KMS-11 (cell line): Measurements from ENCODE around the gene SUPT3H.

Source experiments
- H2AFZ ChIP-seq: fragments of 200-600 bp; sonication (generic); 2 replicates; pipeline ENCODE4 v1.6.1; 2016; ENCODE audit warnings: antibody characterized with exemption, mixed run types, low read depth
- H3K27ac ChIP-seq: fragments of 200-600 bp; sonication (generic); 2 replicates; pipeline ENCODE4 v1.6.1; 2016; ENCODE audit warnings: mild to moderate bottlenecking, mixed run types
- H3K27me3 ChIP-seq: fragments of 200-600 bp; sonication (generic); 2 replicates; pipeline ENCODE4 v1.6.1; 2017; ENCODE audit warnings: mild to moderate bottlenecking, low read depth, mixed run types, moderate library complexity; ENCODE audit not compliant: insufficient read depth
- H3K36me3 ChIP-seq: fragments of 200-600 bp; sonication (generic); 2 replicates; pipeline ENCODE4 v1.6.1; 2017; ENCODE audit warnings: mild to moderate bottlenecking, mixed run types; ENCODE audit not compliant: insufficient read depth
- H3K4me1 ChIP-seq: fragments of 200-600 bp; sonication (generic); 2 replicates; pipeline ENCODE4 v1.6.1; 2016; ENCODE audit warnings: mild to moderate bottlenecking, low read depth, mixed run types; ENCODE audit not compliant: poor library complexity, severe bottlenecking
- H3K4me2 ChIP-seq: fragments of 200-600 bp; sonication (generic); 2 replicates; pipeline ENCODE4 v1.7.0; 2016; ENCODE audit warnings: mild to moderate bottlenecking, mixed run types
- H3K4me3 ChIP-seq: fragments of 200-600 bp; sonication (generic); IDR thresholded peaks from 2 replicates; pipeline ENCODE4 v1.6.1; 2017; ENCODE audit warnings: low read depth, low read length, mixed read lengths; ENCODE audit not compliant: insufficient read depth
- H3K79me2 ChIP-seq: fragments of 200-600 bp; sonication (generic); 2 replicates; pipeline ENCODE4 v1.6.1; 2016; ENCODE audit warnings: low read depth, mixed run types; ENCODE audit not compliant: insufficient read depth
- H3K9ac ChIP-seq: fragments of 200-600 bp; sonication (generic); 2 replicates; pipeline ENCODE4 v1.6.1; 2016; ENCODE audit warnings: mild to moderate bottlenecking, mixed run types
- H4K20me1 ChIP-seq: fragments of 200-600 bp; sonication (generic); 2 replicates; pipeline ENCODE4 v1.6.1; 2016; ENCODE audit warnings: mild to moderate bottlenecking, mixed run types; ENCODE audit not compliant: insufficient read depth
- CTCF ChIP-seq: fragments of 200-600 bp; sonication (generic); conservative IDR thresholded peaks from 2 replicates; pipeline ENCODE4 v1.6.1; 2017; ENCODE audit warnings: low read depth, mild to moderate bottlenecking, antibody characterized with exemption, low read length, moderate library complexity, mixed read lengths

SUPT3H gene

GRCh38 chr6:45086360-45087084 lies 291.2 kb downstream of the SUPT3H start:
- H2AFZ ChIP-seq, result no peak overlapping the region
- H3K9ac ChIP-seq, result no peak overlapping the region
- H3K4me3 ChIP-seq, result no peak overlapping the region
- no peaks in the 10 kb centered on the region for H4K20me1 ChIP-seq
- H3K79me2 ChIP-seq, result no peaks in the 10 kb centered on the region
- no peak overlapping the region for H3K27ac ChIP-seq
- TF ChIP-seq CTCF, result no peak
- no peaks in the 10 kb centered on the region for H3K27me3 ChIP-seq
- no peaks in the 10 kb centered on the region for H3K36me3 ChIP-seq
- no peak overlapping the region for H3K4me2 ChIP-seq
- H3K4me1 ChIP-seq, result no peaks in the 10 kb centered on the region

- no peak for TF ChIP-seq CTCF
- no peaks in the 10 kb centered on the region for H3K36me3 ChIP-seq
- no peak overlapping the region for H3K4me3 ChIP-seq
- H3K4me2 ChIP-seq, result no peak overlapping the region
- no peaks in the 10 kb centered on the region for H3K79me2 ChIP-seq
- H3K9ac ChIP-seq, result no peak overlapping the region
- H3K27me3 ChIP-seq, result no peaks in the 10 kb centered on the region
- no peaks in the 10 kb centered on the region for H4K20me1 ChIP-seq
- no peaks in the 10 kb centered on the region for H3K4me1 ChIP-seq
- H3K27ac ChIP-seq, result no peak overlapping the region
- H2AFZ ChIP-seq, result no peak overlapping the region
Observed at GRCh38 chr6:45084257-45084656, 293.5 kb downstream of the SUPT3H start.

GRCh38 chr6:45082091-45082490 lies 295.6 kb downstream of the SUPT3H start:
- H3K4me3 ChIP-seq, result no peak overlapping the region
- H3K79me2 ChIP-seq, result no peaks in the 10 kb centered on the region
- no peaks in the 10 kb centered on the region for H3K4me1 ChIP-seq
- H3K27ac ChIP-seq, result no peak overlapping the region
- no peaks in the 10 kb centered on the region for H3K27me3 ChIP-seq
- no peaks in the 10 kb centered on the region for H3K36me3 ChIP-seq
- no peak for TF ChIP-seq CTCF
- H4K20me1 ChIP-seq, result no peaks in the 10 kb centered on the region
- H2AFZ ChIP-seq, result no peak overlapping the region
- H3K4me2 ChIP-seq, result no peak overlapping the region
- H3K9ac ChIP-seq, result no peak overlapping the region

GRCh38 chr6:45081634-45082033 lies 296.1 kb downstream of the SUPT3H start:
- Histone ChIP-seq H3K4me3 (no peak overlapping the region), H3K9ac (no peak overlapping the region), H3K4me1 (no peaks in the 10 kb centered on the region), H3K4me2 (no peak overlapping the region), H2AFZ (no peak overlapping the region), H3K27ac (no peak overlapping the region), H3K36me3 (no peaks in the 10 kb centered on the region), H3K79me2 (no peaks in the 10 kb centered on the region), H4K20me1 (no peaks in the 10 kb centered on the region), H3K27me3 (no peaks in the 10 kb centered on the region)
- no peak for TF ChIP-seq CTCF
